ENCODE results near the gene CTSH.
"Not testable (repeated sequence)": the region's sequence is repeated elsewhere in the genome, so short reads cannot be mapped to it uniquely, and the experiment has no call there.

CTSH gene

GRCh38 chr15:78876954-78877353 lies 67.9 kb downstream of the CTSH start:
- not testable (repeated sequence) for H3K27me3 ChIP-seq (ENCODE audit: insufficient read depth, low read length); H3K4me3 ChIP-seq (ENCODE audit: low read length); H3K9me3 ChIP-seq (ENCODE audit: insufficient read depth, low read depth, low read length); H3K9ac ChIP-seq (ENCODE audit: low read depth, low read length); H3K27ac ChIP-seq (ENCODE audit: low read depth, low read length)
- Histone ChIP-seq H3K4me1 (ENCODE audit: insufficient read depth, low read length) (peaks cover 43% of the 10 kb centered on the region), H3K36me3 (ENCODE audit: insufficient read depth, low read length) (peaks cover 37% of the 10 kb centered on the region)
- 86% methylated on average over 14 of the region's 14 CpGs for WGBS

- H3K4me3 ChIP-seq (ENCODE audit: low read length): peak overlapping the region; percentile 78
- H3K27me3 ChIP-seq (ENCODE audit: insufficient read depth, low read length): no peaks in the 10 kb centered on the region
- no peak overlapping the region; the same call in 1 of the 2 replicates for H3K9ac ChIP-seq (ENCODE audit: low read depth, low read length)
- H3K36me3 ChIP-seq (ENCODE audit: insufficient read depth, low read length): peaks cover 20% of the 10 kb centered on the region
- H3K27ac ChIP-seq (ENCODE audit: low read depth, low read length): no peak overlapping the region
- H3K9me3 ChIP-seq (ENCODE audit: insufficient read depth, low read depth, low read length): no peaks in the 10 kb centered on the region
- H3K4me1 ChIP-seq (ENCODE audit: insufficient read depth, low read length): peaks cover 43% of the 10 kb centered on the region
- 57% methylated on average over 22 of the region's 22 CpGs for WGBS
Observed at GRCh38 chr15:78875107-78875914, 69.5 kb downstream of the CTSH start.

- no peaks in the 10 kb centered on the region for H3K9me3 ChIP-seq (ENCODE audit: insufficient read depth, low read depth, low read length)
- H3K9ac ChIP-seq (ENCODE audit: low read depth, low read length): peak overlapping the region; percentile 100
- no peaks in the 10 kb centered on the region for H3K27me3 ChIP-seq (ENCODE audit: insufficient read depth, low read length)
- H3K36me3 ChIP-seq (ENCODE audit: insufficient read depth, low read length): peaks cover 9% of the 10 kb centered on the region
- H3K4me1 ChIP-seq (ENCODE audit: insufficient read depth, low read length): peaks cover 35% of the 10 kb centered on the region
- WGBS: under 1% methylated on average over 31 of the region's 38 CpGs
- peak overlapping the region; percentile 100 for H3K27ac ChIP-seq (ENCODE audit: low read depth, low read length)
- H3K4me3 ChIP-seq (ENCODE audit: low read length): peak overlapping the region; percentile 78
Observed at GRCh38 chr15:78873793-78874765, 70.8 kb downstream of the CTSH start.

- peaks cover 3% of the 10 kb centered on the region; the same call in 1 of the 2 replicates for H3K36me3 ChIP-seq (ENCODE audit: insufficient read depth, low read length)
- H3K27me3 ChIP-seq (ENCODE audit: insufficient read depth, low read length): no peaks in the 10 kb centered on the region
- peaks cover 27% of the 10 kb centered on the region for H3K4me1 ChIP-seq (ENCODE audit: insufficient read depth, low read length)
- peak overlapping the region; percentile 100 for H3K27ac ChIP-seq (ENCODE audit: low read depth, low read length)
- H3K9ac ChIP-seq (ENCODE audit: low read depth, low read length): peak overlapping the region; percentile 100
- no peaks in the 10 kb centered on the region for H3K9me3 ChIP-seq (ENCODE audit: insufficient read depth, low read depth, low read length)
- H3K4me3 ChIP-seq (ENCODE audit: low read length): peak overlapping the region; percentile 78
- whole genome bisulfite sequencing: under 1% methylated on average over 75 of the region's 75 CpGs
Observed at GRCh38 chr15:78872972-78873792, 71.7 kb downstream of the CTSH start.

- 3% methylated on average over 43 of the region's 52 CpGs for WGBS
- Histone ChIP-seq H3K4me1 (ENCODE audit: insufficient read depth, low read length) (peaks cover 19% of the 10 kb centered on the region), H3K9ac (ENCODE audit: low read depth, low read length) (peak within 1 kb of the TSS; percentile 100), H3K9me3 (ENCODE audit: insufficient read depth, low read depth, low read length) (no peaks in the 10 kb centered on the region), H3K27ac (ENCODE audit: low read depth, low read length) (peak within 1 kb of the TSS; percentile 100), H3K4me3 (ENCODE audit: low read length) (peak within 1 kb of the TSS; percentile 78), H3K36me3 (ENCODE audit: insufficient read depth, low read length) (0 out of 2 replicates have a peak, but pooled peaks cover under 1% of the 10 kb centered on the region), H3K27me3 (ENCODE audit: insufficient read depth, low read length) (no peaks in the 10 kb centered on the region)
Observed at GRCh38 chr15:78872155-78872971, 72.5 kb downstream of the CTSH start, which contains the start of gene MORF4L1. Gene MORF4L1 (plus strand): TSS chr15:78872890. CDS start chr15:78873018, 128 bp downstream.

- Histone ChIP-seq H3K9ac (ENCODE audit: low read depth, low read length) (peak overlapping the region; percentile 83), H3K4me3 (ENCODE audit: low read length) (peak overlapping the region; percentile 68), H3K27ac (ENCODE audit: low read depth, low read length) (peak overlapping the region; percentile 86; the same call in 1 of the 2 replicates), H3K4me1 (ENCODE audit: insufficient read depth, low read length) (peaks cover 13% of the 10 kb centered on the region)
- not testable (repeated sequence) for H3K9me3 ChIP-seq (ENCODE audit: insufficient read depth, low read depth, low read length); H3K36me3 ChIP-seq (ENCODE audit: insufficient read depth, low read length); H3K27me3 ChIP-seq (ENCODE audit: insufficient read depth, low read length)
- WGBS: 85% methylated on average over 24 of the region's 24 CpGs
Observed at GRCh38 chr15:78871483-78872127, 73.2 kb downstream of the CTSH start.

All from HUES64 (cell line).